ENCODE measurements around the gene TRIM44.

Gene TRIM44

GRCh38 chr11:35810045-35810645 is 147.6 kb downstream of the TRIM44 start:
- Mint-ChIP-seq H3K4me3 (no peak overlapping the region), H3K36me3 (peaks cover 5% of the 10 kb centered on the region), H3K9me3 (no peaks in the 10 kb centered on the region), H3K27ac (no peak overlapping the region), H3K4me1 (no peaks in the 10 kb centered on the region)
- DNase-seq (ENCODE audit: low spot score in 2 of 2) = no peak
- ATAC-seq = no peak

- H3K9me3 Mint-ChIP-seq = no peaks in the 10 kb centered on the region
- DNase-seq (ENCODE audit: low spot score in 2 of 2) = no peak
- no peak for ATAC-seq
- H3K27ac Mint-ChIP-seq = no peak overlapping the region
- no peaks in the 10 kb centered on the region for H3K4me1 Mint-ChIP-seq
- H3K4me3 Mint-ChIP-seq = no peak overlapping the region
- H3K36me3 Mint-ChIP-seq = peaks cover 5% of the 10 kb centered on the region
These were observed 149.2 kb downstream of the TRIM44 start for GRCh38 chr11:35811783-35812182.

- DNase-seq (ENCODE audit: low spot score in 2 of 2) (no peak), ATAC-seq (no peak)
- H3K4me1 Mint-ChIP-seq = no peaks in the 10 kb centered on the region
- H3K4me3 Mint-ChIP-seq = no peak overlapping the region
- H3K36me3 Mint-ChIP-seq = no peaks in the 10 kb centered on the region
- no peak overlapping the region for H3K27ac Mint-ChIP-seq
- no peaks in the 10 kb centered on the region for H3K9me3 Mint-ChIP-seq
These were observed 150.3 kb downstream of the TRIM44 start for GRCh38 chr11:35812828-35813227.

GRCh38 chr11:35814081-35814695 is 151.6 kb downstream of the TRIM44 start:
- Mint-ChIP-seq H3K9me3 (no peaks in the 10 kb centered on the region), H3K4me1 (no peaks in the 10 kb centered on the region), H3K27ac (no peak overlapping the region), H3K36me3 (no peaks in the 10 kb centered on the region), H3K4me3 (no peak overlapping the region)
- no peak for ATAC-seq
- no peak for DNase-seq (ENCODE audit: low spot score in 2 of 2)

GRCh38 chr11:35814720-35815305 is 152.2 kb downstream of the TRIM44 start:
- Mint-ChIP-seq H3K9me3 (no peaks in the 10 kb centered on the region), H3K4me3 (no peak overlapping the region), H3K4me1 (no peaks in the 10 kb centered on the region), H3K27ac (no peak overlapping the region), H3K36me3 (no peaks in the 10 kb centered on the region)
- no peak for ATAC-seq
- DNase-seq (ENCODE audit: low spot score in 2 of 2) = no peak

- H3K36me3 Mint-ChIP-seq = no peaks in the 10 kb centered on the region
- no peak for DNase-seq (ENCODE audit: low spot score in 2 of 2)
- ATAC-seq = no peak
- H3K27ac Mint-ChIP-seq = no peak overlapping the region
- H3K9me3 Mint-ChIP-seq = no peaks in the 10 kb centered on the region
- H3K4me1 Mint-ChIP-seq = no peaks in the 10 kb centered on the region
- H3K4me3 Mint-ChIP-seq = no peak overlapping the region
These were observed 153.2 kb downstream of the TRIM44 start for GRCh38 chr11:35815556-35816315.

- no peaks in the 10 kb centered on the region for H3K9me3 Mint-ChIP-seq
- no peak for DNase-seq (ENCODE audit: low spot score in 2 of 2)
- H3K36me3 Mint-ChIP-seq = no peaks in the 10 kb centered on the region
- H3K4me3 Mint-ChIP-seq = no peak overlapping the region
- peaks cover 14% of the 10 kb centered on the region for H3K4me1 Mint-ChIP-seq
- ATAC-seq = no peak
- H3K27ac Mint-ChIP-seq = no peak overlapping the region
These were observed 158.0 kb downstream of the TRIM44 start for GRCh38 chr11:35820614-35821013.

- ATAC-seq (no peak), DNase-seq (ENCODE audit: low spot score in 2 of 2) (no peak)
- no peaks in the 10 kb centered on the region for H3K9me3 Mint-ChIP-seq
- no peak overlapping the region for H3K27ac Mint-ChIP-seq
- no peak overlapping the region for H3K4me3 Mint-ChIP-seq
- peaks cover 14% of the 10 kb centered on the region for H3K4me1 Mint-ChIP-seq
- H3K36me3 Mint-ChIP-seq = no peaks in the 10 kb centered on the region
These were observed 160.4 kb downstream of the TRIM44 start for GRCh38 chr11:35822815-35823495.

- no peak for ATAC-seq
- Mint-ChIP-seq H3K4me1 (peaks cover 14% of the 10 kb centered on the region), H3K36me3 (no peaks in the 10 kb centered on the region)
These were observed 161.2 kb downstream of the TRIM44 start for GRCh38 chr11:35823742-35824298.

GRCh38 chr11:35825386-35825785 is 162.8 kb downstream of the TRIM44 start:
- DNase-seq (ENCODE audit: low spot score in 2 of 2) (no peak), ATAC-seq (no peak)
- H3K4me1 Mint-ChIP-seq = peaks cover 14% of the 10 kb centered on the region
- no peaks in the 10 kb centered on the region for H3K36me3 Mint-ChIP-seq
- H3K9me3 Mint-ChIP-seq = no peaks in the 10 kb centered on the region
- H3K27ac Mint-ChIP-seq = no peak overlapping the region
- no peak overlapping the region for H3K4me3 Mint-ChIP-seq

More at GRCh38 chr11:35823742-35824298, 161.2 kb downstream of the TRIM44 start:
- DNase-seq (ENCODE audit: low spot score in 2 of 2) = no peak
- H3K4me3 Mint-ChIP-seq = no peak overlapping the region
- no peak overlapping the region for H3K27ac Mint-ChIP-seq
- H3K9me3 Mint-ChIP-seq = no peaks in the 10 kb centered on the region

GRCh38 chr11:35826006-35826405 is 163.4 kb downstream of the TRIM44 start:
- Mint-ChIP-seq H3K4me3 (no peak overlapping the region), H3K9me3 (no peaks in the 10 kb centered on the region), H3K27ac (no peak overlapping the region), H3K4me1 (peaks cover 14% of the 10 kb centered on the region), H3K36me3 (no peaks in the 10 kb centered on the region)
- DNase-seq (ENCODE audit: low spot score in 2 of 2) (no peak), ATAC-seq (no peak)

GRCh38 chr11:35826949-35827348 is 164.4 kb downstream of the TRIM44 start:
- Mint-ChIP-seq H3K4me3 (no peak overlapping the region), H3K4me1 (peaks cover 6% of the 10 kb centered on the region), H3K27ac (no peak overlapping the region), H3K9me3 (no peaks in the 10 kb centered on the region), H3K36me3 (no peaks in the 10 kb centered on the region)
- ATAC-seq (no peak), DNase-seq (ENCODE audit: low spot score in 2 of 2) (no peak)

- Mint-ChIP-seq H3K4me3 (no peak overlapping the region), H3K36me3 (no peaks in the 10 kb centered on the region), H3K27ac (no peak overlapping the region), H3K4me1 (no peaks in the 10 kb centered on the region), H3K9me3 (no peaks in the 10 kb centered on the region)
- ATAC-seq = no peak
- DNase-seq (ENCODE audit: low spot score in 2 of 2) = no peak
These were observed 173.6 kb downstream of the TRIM44 start for GRCh38 chr11:35836205-35836604.

- Mint-ChIP-seq H3K9me3 (no peaks in the 10 kb centered on the region), H3K4me1 (no peaks in the 10 kb centered on the region), H3K36me3 (no peaks in the 10 kb centered on the region), H3K4me3 (no peak overlapping the region), H3K27ac (no peak overlapping the region)
- ATAC-seq (no peak), DNase-seq (ENCODE audit: low spot score in 2 of 2) (no peak)
These were observed 175.5 kb downstream of the TRIM44 start for GRCh38 chr11:35838071-35838470.

Data from stimulated activated effector memory CD8-positive, alpha-beta T cell treated with anti-CD3 and anti-CD28 coated beads, Interleukin-12 subunit alpha, Interleukin-12 subunit beta, amount 100 ng/mL, for 72 hours (primary cell).